ENCODE results near the gene CREBL2.

The CREBL2 gene

DNA sequence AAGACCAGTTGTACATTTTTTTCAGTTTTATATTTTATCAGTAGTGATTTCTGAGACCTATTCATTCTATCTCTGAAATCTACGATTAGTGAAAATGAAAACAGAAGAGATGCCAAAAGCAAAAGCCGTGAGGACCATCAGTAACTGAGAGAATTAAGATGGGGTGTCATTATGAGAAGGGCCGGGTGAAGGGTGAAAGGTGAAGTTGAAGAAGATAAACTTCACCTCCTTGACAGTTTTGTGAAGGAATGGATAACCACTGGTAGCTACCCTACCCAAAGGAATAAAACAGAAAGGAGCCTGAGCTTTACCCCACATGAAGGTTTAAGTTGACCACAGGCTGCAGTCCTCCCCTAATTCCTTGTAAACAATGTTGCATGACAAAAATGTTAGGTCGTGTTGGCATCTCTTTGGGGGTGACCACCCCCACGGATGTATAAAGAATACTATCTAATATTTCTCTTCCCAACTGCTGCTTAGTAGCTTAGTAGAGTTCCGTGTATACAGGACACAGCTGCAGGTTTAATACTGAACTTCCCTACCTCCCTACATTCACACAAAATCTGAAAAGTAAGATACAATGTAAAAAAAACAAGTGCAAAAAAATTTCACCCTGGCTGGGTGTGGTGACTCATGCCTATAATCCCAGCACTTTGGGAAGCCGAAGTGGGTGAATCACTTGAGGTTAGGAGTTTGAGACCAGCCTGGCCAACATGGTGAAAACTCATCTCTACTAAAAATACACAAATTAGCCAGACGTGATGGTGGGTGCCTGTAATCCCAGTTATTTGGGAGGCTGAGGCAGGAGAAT lies 60.4 kb downstream of the CREBL2 start:
- in situ Hi-C loops (cut with MboI; ENCODE audit: low sequenced_read_pairs), result no loop called here

DNA sequence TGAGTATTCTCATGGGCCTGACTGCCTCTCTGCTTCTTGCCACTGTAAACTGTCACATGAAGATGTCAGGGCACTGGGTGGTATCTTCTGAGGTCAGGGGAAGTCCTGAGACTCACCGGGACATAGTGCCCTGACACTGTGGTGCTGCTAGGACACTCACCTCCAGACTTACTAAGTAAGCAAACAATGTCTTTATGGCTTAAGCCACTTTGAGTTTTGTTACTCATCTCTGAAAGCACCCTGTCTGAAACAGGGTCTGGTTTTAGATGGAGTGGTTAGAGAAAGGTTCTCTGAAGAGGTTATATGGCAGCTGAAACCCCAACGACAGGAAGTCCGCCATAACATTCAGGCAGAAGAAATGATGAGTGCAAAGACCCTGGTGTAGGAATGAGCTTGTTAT lies 61.6 kb downstream of the CREBL2 start:
- in situ Hi-C loops (cut with MboI; ENCODE audit: low sequenced_read_pairs), result no loop called here

DNA sequence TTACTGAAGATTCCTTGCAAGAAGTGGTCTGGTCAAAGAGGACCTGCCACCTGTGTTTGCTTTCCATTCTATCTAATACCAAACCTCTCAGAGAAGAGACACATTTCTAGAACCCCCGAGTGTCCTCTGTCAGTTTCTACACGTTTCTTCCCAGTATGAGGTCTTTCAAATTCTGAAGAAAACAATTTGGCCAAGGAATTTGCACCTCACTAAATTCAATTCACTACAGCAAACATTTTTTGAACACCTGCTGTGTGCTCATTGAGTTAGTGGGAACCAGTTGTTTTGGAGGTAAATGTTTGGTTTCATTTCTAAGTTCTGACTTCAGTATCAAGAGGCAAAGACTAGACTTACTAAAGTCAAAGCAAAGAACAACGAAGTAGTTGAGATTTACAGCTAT lies 64.9 kb downstream of the CREBL2 start:
- in situ Hi-C loops (cut with MboI; ENCODE audit: low sequenced_read_pairs), result no loop called here

DNA sequence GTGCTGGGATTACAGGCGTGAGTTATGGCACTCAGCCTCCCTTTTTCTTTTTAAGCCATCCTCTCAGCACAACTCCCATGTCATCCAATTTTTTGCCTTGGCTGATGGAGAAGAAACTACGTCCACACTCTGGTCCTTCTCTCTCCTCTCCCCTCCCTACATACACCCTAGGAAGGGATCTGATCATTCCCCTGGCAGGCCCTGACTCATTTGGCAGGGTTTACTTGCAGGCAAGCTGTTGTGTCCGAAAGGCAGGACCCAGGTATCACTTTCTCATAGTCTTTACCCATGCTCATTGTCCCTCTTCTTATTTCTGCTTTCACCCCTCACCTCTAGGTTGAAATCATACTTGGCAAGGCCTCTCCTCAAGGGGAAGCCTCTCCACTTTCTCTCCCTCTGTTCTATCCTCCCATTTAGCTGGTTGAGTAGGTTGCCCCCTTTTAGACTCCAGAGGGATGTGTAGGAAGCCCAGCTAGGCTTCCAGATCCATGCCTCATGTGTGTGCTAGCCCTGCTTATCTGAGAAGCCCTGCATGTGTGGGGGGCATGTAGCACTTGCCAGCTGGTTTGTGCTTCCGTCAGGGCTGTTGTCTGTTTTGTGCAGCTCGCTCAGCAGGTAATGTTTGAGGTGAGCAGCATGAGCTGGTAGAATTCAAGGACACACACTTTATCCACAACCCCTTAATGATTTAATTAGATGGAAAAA lies 69.5 kb downstream of the CREBL2 start:
- in situ Hi-C loops (cut with MboI; ENCODE audit: low sequenced_read_pairs), result no loop called here

DNA sequence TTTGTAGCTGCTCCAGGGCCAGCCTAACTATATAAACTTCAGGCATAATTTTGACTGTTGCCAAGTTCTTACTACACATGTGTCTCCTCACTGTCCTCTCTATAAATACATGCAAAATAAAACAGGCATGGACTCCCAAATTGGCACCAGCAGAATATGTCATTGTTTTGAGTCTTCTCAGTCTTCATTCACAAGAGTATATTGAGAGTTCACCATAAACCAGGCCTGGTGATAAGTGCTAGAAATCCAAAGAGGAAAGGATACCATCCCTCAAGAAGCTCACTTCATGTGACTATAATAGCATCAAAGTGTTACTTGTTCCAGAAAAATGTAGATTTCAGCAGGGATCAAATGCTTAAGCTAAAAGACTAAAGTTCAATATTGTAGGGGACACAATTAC lies 70.6 kb downstream of the CREBL2 start:
- in situ Hi-C loops (cut with MboI; ENCODE audit: low sequenced_read_pairs), result no loop called here

DNA sequence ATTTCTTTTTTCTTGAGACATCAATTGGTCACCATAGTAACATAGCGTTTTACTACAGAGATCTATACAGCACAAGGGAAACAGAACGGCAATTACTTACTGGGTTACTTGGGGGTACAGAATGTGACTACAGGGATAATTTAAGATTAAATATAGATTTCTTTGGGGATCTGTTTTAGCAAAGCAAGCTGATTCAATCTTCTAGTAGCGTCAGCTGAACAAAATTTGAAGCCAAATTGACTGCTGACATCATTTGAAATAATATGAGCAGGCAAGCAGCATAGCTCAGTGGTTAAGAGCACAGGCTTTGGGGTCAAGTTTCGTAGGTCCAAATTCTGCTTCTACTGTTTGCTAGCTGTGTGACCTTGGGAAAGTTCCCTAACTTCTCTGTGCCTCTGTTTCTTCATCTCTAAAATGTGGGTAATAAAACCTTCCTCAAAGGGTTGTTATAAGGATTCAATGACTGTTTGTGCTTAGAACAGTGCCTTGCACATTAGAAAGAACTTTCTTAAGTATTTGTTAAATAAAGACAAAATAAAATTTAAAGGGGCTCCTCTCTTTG lies 71.5 kb downstream of the CREBL2 start:
- in situ Hi-C loops (cut with MboI; ENCODE audit: low sequenced_read_pairs), result no loop called here

DNA sequence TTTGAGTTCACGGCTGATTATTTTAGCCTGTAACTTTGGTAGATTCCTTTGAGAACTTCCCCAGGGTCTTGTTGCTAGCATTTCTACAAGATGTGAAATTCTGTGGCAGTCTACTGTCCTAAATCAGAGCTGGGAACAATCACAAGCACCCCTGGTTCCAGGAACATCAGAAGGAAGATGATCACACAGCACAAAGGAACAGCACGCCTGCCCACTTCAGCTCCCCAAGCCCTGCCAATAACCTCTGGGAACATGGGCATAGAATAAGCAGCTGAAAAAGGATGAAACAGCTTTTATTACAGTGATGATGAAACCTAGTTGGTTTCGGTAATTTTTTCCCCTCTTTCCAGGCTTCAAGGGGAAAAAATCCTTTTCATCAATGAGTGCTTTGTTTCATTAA lies 72.0 kb downstream of the CREBL2 start:
- in situ Hi-C loops (cut with MboI; ENCODE audit: low sequenced_read_pairs), result no loop called here

DNA sequence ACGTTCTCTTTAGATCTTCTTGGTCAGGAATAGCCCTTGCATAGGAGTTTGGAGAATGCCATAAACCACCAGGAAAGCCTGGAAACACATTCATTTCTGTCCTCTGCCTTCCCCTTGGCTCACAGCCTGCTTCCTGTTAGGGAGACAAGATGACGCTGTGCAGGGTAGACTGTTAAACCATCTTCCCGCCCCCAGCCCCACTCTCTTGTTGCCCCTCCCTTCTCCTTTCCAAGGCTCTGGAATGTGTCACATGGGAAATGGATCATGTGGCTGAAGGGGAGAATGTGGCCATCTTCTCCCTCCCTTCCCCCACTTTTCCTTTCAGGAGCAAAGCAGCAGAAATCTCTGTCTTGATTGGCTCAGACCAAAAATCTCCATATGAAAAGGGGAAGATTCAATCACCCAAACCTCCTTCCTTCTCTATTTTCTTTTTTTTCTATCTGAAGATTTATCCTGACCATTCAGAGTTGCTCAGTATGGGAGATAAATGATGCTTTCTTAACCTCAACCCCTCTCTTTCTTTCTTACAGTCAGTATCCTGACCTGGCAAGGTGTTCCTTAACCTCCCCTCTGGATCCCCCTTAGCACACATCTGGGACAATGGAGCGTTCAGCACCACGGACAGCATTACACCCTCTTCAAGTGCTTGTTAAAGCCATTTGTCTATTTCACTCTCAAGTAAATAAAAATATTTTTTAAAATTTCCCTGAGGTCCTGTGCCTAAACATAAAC lies 72.9 kb downstream of the CREBL2 start:
- in situ Hi-C loops (cut with MboI; ENCODE audit: low sequenced_read_pairs), result no loop called here

DNA sequence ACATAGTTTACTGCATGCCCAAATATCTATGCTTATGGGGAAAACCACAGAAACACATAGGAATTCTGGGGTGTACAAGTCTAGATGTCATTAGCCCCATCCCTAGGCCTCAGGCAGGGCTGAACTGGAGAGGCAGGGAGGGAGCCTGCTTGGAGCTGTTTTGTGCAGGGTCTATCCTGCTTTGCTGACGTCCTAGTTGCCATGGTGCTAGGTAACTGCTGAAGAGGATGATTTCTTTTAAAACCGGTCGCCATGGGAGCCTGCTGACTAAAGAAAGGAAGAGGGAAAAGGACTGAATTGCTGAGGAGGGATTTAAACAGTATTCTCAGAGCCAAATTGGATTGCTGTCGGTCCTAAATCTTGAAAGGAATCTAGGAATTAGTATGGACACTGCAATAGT lies 73.6 kb downstream of the CREBL2 start:
- in situ Hi-C loops (cut with MboI; ENCODE audit: low sequenced_read_pairs), result no loop called here

DNA sequence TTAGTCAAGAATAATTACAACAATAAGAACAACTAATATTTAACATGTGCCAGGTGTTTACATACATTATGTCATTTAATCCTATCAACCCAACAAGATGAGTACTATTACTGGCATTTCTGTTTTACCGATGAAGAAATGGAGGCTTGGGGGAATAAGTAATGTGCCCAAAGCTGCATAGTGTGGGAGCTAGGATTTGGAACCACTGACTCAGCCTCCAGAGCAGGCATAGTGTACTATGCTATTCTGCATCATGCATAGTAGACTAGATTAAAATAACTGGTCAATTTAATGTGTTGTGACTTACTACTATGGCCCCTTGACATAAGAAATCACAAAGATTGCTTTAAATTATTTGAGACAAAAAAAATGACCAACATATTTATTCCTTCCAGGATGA lies 74.8 kb downstream of the CREBL2 start:
- in situ Hi-C loops (cut with MboI; ENCODE audit: low sequenced_read_pairs), result no loop called here

DNA sequence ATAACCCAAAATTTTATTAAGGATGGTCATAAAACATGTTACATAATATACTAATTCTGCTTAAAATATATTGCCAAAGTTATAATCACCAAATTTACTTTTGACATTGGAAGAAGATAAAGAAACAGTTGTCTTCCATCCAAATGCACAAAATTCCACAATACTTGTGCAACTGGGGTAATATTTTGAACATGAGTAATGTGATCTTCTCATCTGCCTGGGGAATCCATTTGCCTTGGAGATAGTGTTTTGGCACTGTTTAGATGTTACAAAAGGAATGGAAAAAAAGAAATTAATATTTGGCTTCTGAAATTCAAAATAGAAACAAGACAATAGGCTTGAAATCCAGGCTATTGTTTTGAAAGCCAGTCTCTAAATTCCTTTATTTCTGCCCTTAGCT lies 75.2 kb downstream of the CREBL2 start:
- in situ Hi-C loops (cut with MboI; ENCODE audit: low sequenced_read_pairs), result no loop called here

DNA sequence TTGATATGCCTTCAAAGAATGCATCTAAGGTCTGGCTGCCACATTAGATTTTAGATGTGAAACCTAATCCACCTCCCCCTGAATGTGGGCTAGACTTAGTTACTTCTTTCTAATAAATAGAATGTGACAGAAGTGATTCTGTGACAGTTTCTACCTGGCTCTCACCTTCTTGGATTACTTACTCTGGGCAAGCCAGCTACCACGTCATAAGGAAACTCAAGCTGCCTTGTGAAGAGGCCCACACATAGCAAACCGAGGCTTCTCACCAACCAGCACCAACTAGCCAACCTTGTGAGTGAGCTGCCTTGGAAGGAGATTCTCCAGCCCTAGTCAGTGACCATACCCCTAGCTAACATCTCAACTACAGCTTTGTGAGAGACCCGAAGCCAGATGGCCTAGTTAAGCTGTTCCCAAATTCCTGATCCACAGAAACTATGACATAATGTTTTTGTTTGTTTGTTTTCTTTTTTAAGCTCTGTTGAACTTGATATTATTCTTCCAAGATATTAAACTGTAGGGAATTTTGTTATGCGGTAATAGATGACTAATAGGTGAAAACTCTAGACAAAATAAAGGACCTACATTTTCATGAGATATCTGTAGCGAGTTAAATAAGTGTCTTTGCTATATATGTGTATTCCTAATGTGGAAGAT lies 78.1 kb downstream of the CREBL2 start:
- in situ Hi-C loops (cut with MboI; ENCODE audit: low sequenced_read_pairs), result no loop called here

DNA sequence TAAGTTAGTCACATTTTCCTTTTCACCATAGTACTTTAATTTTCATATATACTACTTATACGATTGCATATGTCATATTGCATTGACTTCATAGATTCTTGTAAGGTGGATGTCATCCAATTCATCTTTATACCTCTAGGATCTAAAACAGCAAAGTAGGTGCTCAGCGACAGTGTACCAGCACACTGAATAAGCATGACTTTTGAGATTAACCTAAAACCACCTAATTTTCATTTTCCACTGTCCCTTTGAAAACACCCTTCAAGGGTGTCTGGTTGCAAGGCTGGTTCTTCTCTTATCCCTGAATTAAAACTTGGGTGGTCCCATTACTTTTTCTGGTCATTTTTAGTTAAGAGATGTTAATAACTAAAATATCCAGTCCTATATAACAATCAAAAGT lies 79.9 kb downstream of the CREBL2 start:
- in situ Hi-C loops (cut with MboI; ENCODE audit: low sequenced_read_pairs), result no loop called here

DNA sequence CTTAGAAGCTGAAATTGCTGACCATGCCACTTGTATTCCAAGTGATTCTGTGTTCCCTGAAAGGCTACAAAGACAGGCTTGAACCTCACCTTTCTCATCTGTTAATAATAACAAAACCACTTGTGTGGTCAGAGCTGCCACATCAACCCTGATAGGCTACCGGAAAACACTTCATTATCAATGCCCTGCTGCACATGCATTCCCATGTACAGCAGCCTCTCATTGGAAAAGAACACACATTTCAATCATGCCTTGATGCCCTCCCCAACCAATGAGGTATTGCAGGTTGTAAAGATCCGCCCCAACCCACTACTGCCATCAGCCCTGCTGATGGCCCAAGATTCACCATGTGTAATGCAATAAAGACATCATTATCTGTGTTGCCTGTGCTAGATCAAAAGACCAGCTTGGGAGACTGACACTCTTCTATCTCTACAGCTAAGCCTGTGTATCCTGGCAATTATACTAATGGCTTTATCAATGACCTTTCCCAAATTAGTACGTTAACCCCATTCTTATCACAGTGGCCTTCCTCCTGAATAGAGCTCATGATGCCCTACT lies 81.5 kb downstream of the CREBL2 start:
- in situ Hi-C loops (cut with MboI; ENCODE audit: low sequenced_read_pairs), result no loop called here
